GM19035 (cell line): ENCODE data around the gene SNRNP35.
"Not testable (repeated sequence)": the region's sequence is repeated elsewhere in the genome, so short reads cannot be mapped to it uniquely, and the experiment has no call there.

ENCODE experiments used
- ATAC-seq: cut with Tn5 transposase; IDR thresholded peaks from one replicate; pipeline ENCODE4 v1.9.1; 2021; ENCODE audit not compliant: unreplicated experiment

SNRNP35 gene

GRCh38 chr12:123457980-123458779 lies at the start of gene SNRNP35:
SNRNP35 (plus strand) TSS chr12:123458139; CDS start chr12:123465541, 7,402 bp downstream.
- ATAC-seq, result peak; percentile 69

GRCh38 chr12:123408619-123409018 lies 49.3 kb upstream of the SNRNP35 start:
- ATAC-seq, result not testable (repeated sequence)

GRCh38 chr12:123409284-123410040 lies 48.5 kb upstream of the SNRNP35 start:
- ATAC-seq, result not testable (repeated sequence)

- ATAC-seq, result no peak
Measured at GRCh38 chr12:123410041-123410412, 47.9 kb upstream of the SNRNP35 start.

GRCh38 chr12:123421314-123421713 lies 36.6 kb upstream of the SNRNP35 start:
- no peak for ATAC-seq

GRCh38 chr12:123427036-123427769 lies 30.7 kb upstream of the SNRNP35 start:
- peak; percentile 92 for ATAC-seq

- ATAC-seq, result no peak
Measured at GRCh38 chr12:123428591-123428990, 29.3 kb upstream of the SNRNP35 start.

- ATAC-seq, result not testable (repeated sequence)
Measured at GRCh38 chr12:123429101-123429500, 28.8 kb upstream of the SNRNP35 start.

GRCh38 chr12:123431951-123432817 lies 25.8 kb upstream of the SNRNP35 start:
- ATAC-seq, result not testable (repeated sequence)

GRCh38 chr12:123433615-123434014 lies 24.3 kb upstream of the SNRNP35 start:
- no peak for ATAC-seq

- ATAC-seq, result no peak
Measured at GRCh38 chr12:123435636-123436016, 22.3 kb upstream of the SNRNP35 start.

- ATAC-seq, result peak; percentile 71
Measured at GRCh38 chr12:123436017-123436964, 21.6 kb upstream of the SNRNP35 start, which contains the start of gene RILPL2. RILPL2 (minus strand) TSS chr12:123436684; CDS start chr12:123436420, 264 bp downstream.

- peak; percentile 49 for ATAC-seq
Measured at GRCh38 chr12:123441523-123442164, 16.3 kb upstream of the SNRNP35 start.

GRCh38 chr12:123442774-123443173 lies 15.2 kb upstream of the SNRNP35 start:
- no peak for ATAC-seq

GRCh38 chr12:123444092-123445026 lies 13.6 kb upstream of the SNRNP35 start:
- no peak for ATAC-seq

- no peak for ATAC-seq
Measured at GRCh38 chr12:123445388-123446332, 12.3 kb upstream of the SNRNP35 start.

- ATAC-seq, result no peak
Measured at GRCh38 chr12:123446333-123446713, 11.6 kb upstream of the SNRNP35 start.
